Activated gamma-delta T cell treated with anti-CD3 and anti-CD28 coated beads, Interleukin-2, amount 50 U/mL, for 16 hours (primary cell): ENCODE measurements around the gene KCNC1.

Experiments
- DNase-seq: peaks from one replicate; pipeline ENCODE4 v3.0.0-alpha.2; 2020; ENCODE audit warnings: low read depth

Gene KCNC1

DNA sequence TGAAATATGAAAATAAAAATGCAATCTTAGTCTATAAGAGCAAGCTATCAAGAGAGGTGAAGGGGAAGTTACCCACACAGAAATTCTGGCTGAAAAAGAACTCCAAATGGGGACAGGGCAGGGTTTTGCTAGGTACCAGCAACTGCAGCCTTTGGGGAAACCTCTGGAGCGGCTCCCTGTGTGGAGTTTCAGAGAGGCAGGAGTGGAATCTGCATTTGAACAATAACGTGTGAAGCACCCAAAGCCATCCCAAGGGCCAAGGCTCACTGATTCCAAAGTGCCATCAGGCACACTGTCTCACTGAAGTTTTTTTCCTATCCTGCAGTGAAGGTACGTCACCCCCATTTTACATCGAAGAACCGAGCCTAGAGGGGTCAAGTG lies 87.8 kb downstream of the KCNC1 start:
- no peak for DNase-seq

DNA sequence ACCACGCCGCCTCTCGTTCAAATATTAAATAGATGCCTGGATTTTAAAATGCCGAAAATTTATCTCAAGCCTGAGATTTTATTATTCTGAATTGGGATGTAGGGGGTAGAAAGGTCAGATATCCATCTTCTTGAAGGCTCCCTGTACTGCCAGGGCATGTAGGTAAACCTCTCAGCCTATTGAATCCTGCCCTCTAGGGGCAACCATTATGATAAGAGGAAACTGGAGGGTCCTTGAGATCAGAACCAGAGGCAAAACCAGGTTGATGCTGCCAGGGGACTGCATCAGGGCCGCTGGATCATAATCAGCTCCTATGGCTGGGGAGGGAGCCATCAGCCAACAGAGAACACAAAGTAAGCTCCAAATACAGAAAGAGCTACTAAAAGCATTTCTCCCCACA lies 92.4 kb downstream of the KCNC1 start:
- no peak for DNase-seq

DNA sequence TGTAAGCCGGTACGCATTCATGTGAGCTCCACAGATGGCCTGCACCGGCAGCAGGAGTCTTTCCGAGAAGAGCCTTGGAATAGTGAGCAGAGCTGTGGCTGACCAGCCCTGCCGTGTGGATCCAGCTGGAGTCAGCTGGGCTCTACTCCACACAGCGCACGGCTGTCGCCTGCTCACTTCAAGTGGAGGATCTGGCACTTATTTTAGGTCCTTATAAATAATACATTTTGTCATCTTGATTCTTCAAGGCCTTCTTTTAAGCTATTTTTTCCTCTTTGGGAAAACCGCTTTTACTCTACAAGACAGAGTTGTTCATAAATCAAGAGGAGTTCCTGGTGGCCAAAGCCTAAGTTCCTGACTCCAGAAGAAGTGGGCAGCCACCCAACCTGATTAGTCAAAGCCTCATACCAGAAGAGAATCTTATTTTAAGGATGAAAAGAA lies 93.8 kb downstream of the KCNC1 start:
- DNase-seq = no peak

DNA sequence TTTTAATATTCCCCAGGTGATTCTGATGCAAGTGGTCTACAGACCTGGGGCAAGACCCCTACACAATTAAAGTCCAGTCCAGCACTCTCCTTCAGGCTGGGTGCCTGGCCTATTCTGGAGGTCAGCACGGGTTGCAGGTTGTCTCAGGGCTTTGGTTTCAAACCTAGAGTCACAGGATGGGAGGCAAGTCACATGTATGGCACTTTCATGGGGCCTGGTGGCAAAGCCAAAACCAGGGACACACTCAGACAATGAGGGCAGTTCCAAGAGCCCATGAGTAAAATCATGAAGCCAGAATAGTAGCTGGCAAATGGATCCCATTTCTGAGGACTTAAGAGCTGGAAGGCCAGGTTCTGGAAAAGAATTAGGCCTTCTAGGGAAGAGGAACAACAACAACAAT lies 96.6 kb downstream of the KCNC1 start:
- DNase-seq = no peak

DNA sequence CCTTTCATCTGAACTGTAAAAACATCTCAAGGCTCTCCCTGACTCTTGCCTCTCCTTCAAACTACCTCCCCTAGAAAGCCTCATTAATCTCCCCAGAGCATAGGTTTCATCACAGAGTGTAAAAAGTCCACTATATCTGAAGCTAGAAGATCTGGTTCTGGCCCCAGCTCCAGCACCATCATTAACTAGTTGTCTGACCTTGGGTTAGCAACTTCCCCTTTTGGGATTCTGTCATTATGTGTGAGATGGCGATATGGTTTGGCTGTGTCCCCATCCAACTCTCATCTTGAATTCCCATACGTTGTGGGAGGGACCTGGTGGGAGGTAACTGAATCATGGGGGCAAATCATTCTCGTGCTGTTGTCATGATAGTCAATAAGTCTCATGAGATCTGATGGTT lies 97.3 kb downstream of the KCNC1 start:
- DNase-seq = no peak
